Fibroblast of pulmonary artery (primary cell): Measurements from ENCODE around the gene PGAM5.

Experiments used
- DNase-seq: peaks from one replicate; pipeline ENCODE4 v3.0.0-alpha.2; 2010; ENCODE audit warnings: low read depth
- H3K4me3 ChIP-seq: replicated peaks from 2 replicates; pipeline ENCODE4 v1.5.1; 2011; ENCODE audit warnings: low read depth, mild to moderate bottlenecking, control low read depth, low read length, moderate library complexity
- CTCF ChIP-seq: IDR thresholded peaks from 2 replicates; pipeline ENCODE4 v1.5.1; 2011; ENCODE audit warnings: mild to moderate bottlenecking, control low read depth, low read length, inconsistent platforms; ENCODE audit errors: missing control alignments

The PGAM5 gene

DNA sequence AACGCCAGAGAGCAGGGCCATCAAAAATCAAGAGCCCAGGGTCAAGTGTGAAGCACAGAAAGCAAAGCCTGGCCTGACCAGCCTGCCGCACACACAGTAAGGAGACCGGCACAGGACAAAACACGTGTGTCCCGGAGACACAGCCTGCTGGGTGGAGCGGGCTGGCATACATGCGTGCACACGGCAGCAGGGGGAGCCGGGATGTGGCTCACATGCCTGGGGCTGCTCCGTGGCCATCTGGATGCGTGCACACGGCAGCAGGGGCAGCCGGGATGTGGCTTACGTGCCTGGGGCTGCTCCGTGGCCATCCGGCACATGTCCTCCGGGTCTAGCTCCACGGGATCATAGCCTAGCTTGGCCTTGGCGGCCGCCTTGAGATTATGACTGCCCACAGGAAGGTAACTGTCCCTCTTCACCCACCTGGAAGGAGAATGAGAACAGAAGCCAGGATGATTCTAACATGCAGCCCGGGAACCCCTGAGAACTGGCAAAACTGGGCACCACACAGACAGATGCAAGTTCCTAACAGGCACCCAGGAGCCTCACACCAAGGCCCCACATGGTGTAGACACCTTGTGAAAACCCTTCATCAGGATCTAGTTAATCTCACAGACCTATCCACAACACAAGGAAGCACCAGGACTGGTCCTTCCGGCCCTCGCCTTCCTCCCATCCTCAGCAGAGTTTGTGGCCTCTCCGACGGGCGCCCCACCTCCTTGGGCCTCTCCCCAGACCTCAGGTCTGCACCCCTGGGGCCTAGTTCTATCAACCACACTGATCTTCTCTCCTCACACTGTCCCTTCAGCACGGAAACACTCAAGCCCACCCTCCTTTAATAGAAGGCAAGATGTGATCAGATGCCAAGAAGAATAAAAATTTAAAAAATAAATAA lies 37.1 kb upstream of the PGAM5 start:
- H3K4me3 ChIP-seq: no peak overlapping the region
- no peak for TF ChIP-seq CTCF
- no peak for DNase-seq

DNA sequence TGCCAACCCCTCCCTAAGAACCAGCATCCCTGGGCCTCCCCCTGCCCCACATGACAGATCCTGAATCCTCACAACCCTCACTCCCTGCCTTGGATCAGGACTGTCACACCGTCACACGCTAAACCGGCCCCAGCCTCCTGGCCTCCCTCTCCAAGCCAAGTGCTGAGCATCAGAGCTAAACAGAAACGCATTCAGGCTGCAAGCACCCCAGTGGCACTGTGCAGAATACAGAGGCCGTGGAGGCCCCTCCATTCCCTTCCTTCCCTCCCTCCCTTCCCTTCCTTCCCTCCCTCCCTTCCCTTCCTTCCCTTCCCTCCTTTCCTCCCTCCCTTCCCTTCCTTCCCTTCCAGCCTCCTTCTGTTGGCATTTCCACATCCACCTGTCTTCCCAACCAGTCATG lies 36.1 kb upstream of the PGAM5 start:
- no peak overlapping the region for H3K4me3 ChIP-seq
- no peak for TF ChIP-seq CTCF
- no peak for DNase-seq

- no peak for TF ChIP-seq CTCF
- DNase-seq: no peak
- H3K4me3 ChIP-seq: no peak overlapping the region
Observed at GRCh38 chr12:132675757-132676432, 34.7 kb upstream of the PGAM5 start.

GRCh38 chr12:132677492-132677891 lies 33.1 kb upstream of the PGAM5 start:
- no peak for DNase-seq
- no peak overlapping the region for H3K4me3 ChIP-seq
- no peak for TF ChIP-seq CTCF

GRCh38 chr12:132685400-132685799 lies 25.2 kb upstream of the PGAM5 start:
- H3K4me3 ChIP-seq: no peak overlapping the region
- TF ChIP-seq CTCF: no peak
- no peak for DNase-seq

GRCh38 chr12:132686825-132687210 lies 23.8 kb upstream of the PGAM5 start:
- DNase-seq: no peak
- peak overlapping the region; percentile 60 for H3K4me3 ChIP-seq
- no peak for TF ChIP-seq CTCF
